Esophagus muscularis mucosa (tissue), 3 donors: Measurements from ENCODE around the gene NRSN2.
"Not testable (repeated sequence)": the region's sequence is repeated elsewhere in the genome, so short reads cannot be mapped to it uniquely, and the experiment has no call there.

ENCODE experiments used
- POLR2A ChIP-seq: fragments of 450-650 bp; IDR thresholded peaks from one replicate; pipeline ENCODE4 v1.6.1; 2017; ENCODE audit warnings: antibody characterized with exemption, moderate library complexity, mild to moderate bottlenecking, low read depth
- POLR2AphosphoS5 ChIP-seq, 2 donors: sonication (generic); formaldehyde crosslinking; IDR thresholded peaks; one replicate each; pipeline ENCODE4 v1.6.1; 2017; ENCODE audit warnings: antibody characterized with exemption in 2 of 2
- TF ChIP-seq, protein P1 (sequence below), 3 experiments: fragments of 200-600 bp in 2 of 3; fragments of 450-650 bp in 1 of 3; sonication (generic) in 2 of 3; IDR thresholded peaks; one replicate each; pipeline ENCODE4 v1.5.1; 2017 to 2019; ENCODE audit warnings: antibody characterized with exemption in 3 of 3, mild to moderate bottlenecking in 2 of 3, moderate library complexity in 1 of 3

DNA sequence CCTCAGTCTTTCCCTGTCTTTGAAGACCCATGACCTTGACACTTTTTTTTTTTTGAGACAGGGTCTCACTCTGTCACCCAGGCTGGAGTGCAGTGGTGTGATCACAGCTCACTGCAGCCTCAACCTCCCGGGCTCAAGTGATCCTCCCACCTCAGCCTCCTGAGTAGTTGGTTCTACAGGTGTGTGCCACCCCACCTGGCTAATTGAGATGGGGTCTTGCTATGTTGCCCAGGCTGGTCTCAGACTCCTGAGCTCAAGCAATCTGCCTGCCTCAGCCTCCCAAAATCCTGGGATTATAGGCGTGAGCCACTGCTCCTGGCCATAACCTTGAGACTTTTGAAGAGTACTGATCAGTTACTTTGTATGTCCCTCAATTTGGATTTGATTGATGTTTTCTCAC is 46.4 kb downstream of the NRSN2 start:
- TF ChIP-seq, protein P1, sequence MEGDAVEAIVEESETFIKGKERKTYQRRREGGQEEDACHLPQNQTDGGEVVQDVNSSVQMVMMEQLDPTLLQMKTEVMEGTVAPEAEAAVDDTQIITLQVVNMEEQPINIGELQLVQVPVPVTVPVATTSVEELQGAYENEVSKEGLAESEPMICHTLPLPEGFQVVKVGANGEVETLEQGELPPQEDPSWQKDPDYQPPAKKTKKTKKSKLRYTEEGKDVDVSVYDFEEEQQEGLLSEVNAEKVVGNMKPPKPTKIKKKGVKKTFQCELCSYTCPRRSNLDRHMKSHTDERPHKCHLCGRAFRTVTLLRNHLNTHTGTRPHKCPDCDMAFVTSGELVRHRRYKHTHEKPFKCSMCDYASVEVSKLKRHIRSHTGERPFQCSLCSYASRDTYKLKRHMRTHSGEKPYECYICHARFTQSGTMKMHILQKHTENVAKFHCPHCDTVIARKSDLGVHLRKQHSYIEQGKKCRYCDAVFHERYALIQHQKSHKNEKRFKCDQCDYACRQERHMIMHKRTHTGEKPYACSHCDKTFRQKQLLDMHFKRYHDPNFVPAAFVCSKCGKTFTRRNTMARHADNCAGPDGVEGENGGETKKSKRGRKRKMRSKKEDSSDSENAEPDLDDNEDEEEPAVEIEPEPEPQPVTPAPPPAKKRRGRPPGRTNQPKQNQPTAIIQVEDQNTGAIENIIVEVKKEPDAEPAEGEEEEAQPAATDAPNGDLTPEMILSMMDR (IDR thresholded peaks at IDR 0.05) = not testable (repeated sequence)
- not testable (repeated sequence) for TF ChIP-seq POLR2AphosphoS5 (IDR thresholded peaks at IDR 0.05); POLR2A
